OCI-LY7 (cell line): ENCODE measurements around the gene F7. TPM values are rescaled to one million over a fixed set of nuclear protein-coding genes. Genes with fewer than 3 reads are reported as not detected.

Experiments used
- BruUV-seq: library from RNA; stranded (reverse); fragments of 400-500 nt; replicated peaks from 2 replicates; lab custom pipeline; 2021; lab: Mats Ljungman, UMichigan
- CTCF ChIA-PET: fragments of 300-600 bp; sonication (Branson Sonifier 250); formaldehyde crosslinking; loops from one replicate; lab custom pipeline; 2022; ENCODE audit warnings: antibody characterized with exemption; ENCODE audit not compliant: unreplicated experiment; lab: Charles Lee
- POLR2A ChIA-PET: fragments of 300-600 bp; sonication (Branson Sonifier 250); formaldehyde crosslinking; loops from one replicate; lab custom pipeline; 2022; ENCODE audit warnings: antibody characterized with exemption; lab: Charles Lee
- DNase-seq: peaks from one replicate; pipeline ENCODE4 v3.0.0-alpha.2; 2015; ENCODE audit warnings: low spot score
- H2AFZ ChIP-seq: fragments of 200-600 bp; sonication (generic), shearing (Covaris generic); 2 replicates; pipeline ENCODE4 v1.6.1; 2014; ENCODE audit warnings: mild to moderate bottlenecking, antibody characterized with exemption, low read length, moderate library complexity
- H3K27ac ChIP-seq: fragments of 200-600 bp; sonication (generic); 2 replicates; pipeline ENCODE4 v1.5.1; 2014; ENCODE audit warnings: mixed run types, low read depth, mild to moderate bottlenecking, moderate library complexity, low read length, inconsistent platforms; ENCODE audit not compliant: poor library complexity, severe bottlenecking
- H3K36me3 ChIP-seq: fragments of 200-600 bp; sonication (generic); 2 replicates; pipeline ENCODE4 v1.6.1; 2014; ENCODE audit warnings: mild to moderate bottlenecking, antibody characterized with exemption, low read length, moderate library complexity, mixed read lengths; ENCODE audit not compliant: insufficient read depth
- H3K4me1 ChIP-seq: fragments of 200-600 bp; sonication (generic); 2 replicates; pipeline ENCODE4 v1.5.1; 2014; ENCODE audit warnings: mild to moderate bottlenecking, low read length; ENCODE audit not compliant: insufficient read depth, poor library complexity, severe bottlenecking
- H3K4me2 ChIP-seq: fragments of 200-600 bp; sonication (generic); 2 replicates; pipeline ENCODE4 v1.6.1; 2014; ENCODE audit warnings: mild to moderate bottlenecking, low read length
- H3K4me3 ChIP-seq: fragments of 200-600 bp; sonication (generic); 2 replicates; pipeline ENCODE4 v1.5.1; 2014; ENCODE audit warnings: mild to moderate bottlenecking, low read depth, low read length; ENCODE audit not compliant: poor library complexity, severe bottlenecking
- H3K79me2 ChIP-seq: fragments of 200-600 bp; sonication (generic); 2 replicates; pipeline ENCODE4 v1.6.1; 2016; ENCODE audit warnings: low read depth, mild to moderate bottlenecking, low read length, moderate library complexity, mixed read lengths; ENCODE audit not compliant: insufficient read depth
- H3K9me2 ChIP-seq: fragments of 200-600 bp; sonication (generic); 2 replicates; pipeline ENCODE4 v1.6.1; 2016; ENCODE audit warnings: mild to moderate bottlenecking, low read length, mixed read lengths; ENCODE audit not compliant: insufficient read depth
- H3K9me3 ChIP-seq: fragments of 200-600 bp; sonication (generic); 2 replicates; pipeline ENCODE4 v1.6.1; 2014; ENCODE audit warnings: mild to moderate bottlenecking, mixed run types, low read length, mixed read lengths
- H4K20me1 ChIP-seq: fragments of 200-600 bp; sonication (generic); 2 replicates; pipeline ENCODE4 v1.6.1; 2014; ENCODE audit warnings: mild to moderate bottlenecking, antibody characterized with exemption, low read length, moderate library complexity, mixed read lengths; ENCODE audit not compliant: insufficient read depth
- EZH2phosphoT487 ChIP-seq: fragments of 200-600 bp; sonication (generic); IDR thresholded peaks from 2 replicates; pipeline ENCODE4 v1.6.1; 2018; ENCODE audit warnings: low read depth, borderline replicate concordance, mild to moderate bottlenecking, mixed run types, antibody characterized with exemption, low read length, moderate library complexity, mixed read lengths
- intact Hi-C: fragments of 100-400 bp; cut with micrococcal nuclease; formaldehyde crosslinking; loops from one replicate; pipeline ENCODE4 v1.10.0; 2022; ENCODE audit not compliant: unreplicated experiment
- total RNA-seq, 2 experiments: library from RNA; depleted of rRNA in 1 of 2; stranded (reverse); fragments of >200 nt in 1 of 2; shearing (Covaris generic) in 1 of 2; gene quantifications; 2 replicates each; pipeline ENCODE4 v1.2.3, GENCODE V29; 2014 to 2022
- TF ChIP-seq, protein P1 (sequence below): fragments of 200-600 bp; sonication (generic); conservative IDR thresholded peaks from 2 replicates; pipeline ENCODE4 v1.5.1; 2014; ENCODE audit warnings: mild to moderate bottlenecking, antibody characterized with exemption, low read length, moderate library complexity, mixed read lengths

F7 gene
- total RNA-seq, 2 experiments from 2014 or later = not detected

DNA sequence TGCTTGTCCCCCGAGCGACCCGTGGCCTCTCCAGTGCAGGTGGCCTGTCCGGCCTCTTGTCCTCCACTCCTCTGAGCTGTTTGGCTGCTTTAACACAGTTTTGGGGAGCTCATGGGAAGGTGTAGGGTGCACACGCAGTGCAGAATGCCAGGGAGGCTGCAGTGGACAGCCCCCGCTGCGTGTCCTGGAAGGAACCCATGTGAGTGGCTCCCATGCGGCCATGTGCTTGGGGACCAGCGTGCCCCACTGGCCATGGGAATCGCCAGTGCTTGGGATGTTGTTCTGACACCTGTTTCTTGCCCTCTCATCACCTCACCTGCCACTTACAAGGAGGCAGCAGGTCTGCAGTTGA is 22.6 kb upstream of the F7 start:
- intact Hi-C loops = no loop called here
- TF ChIP-seq, protein P1, sequence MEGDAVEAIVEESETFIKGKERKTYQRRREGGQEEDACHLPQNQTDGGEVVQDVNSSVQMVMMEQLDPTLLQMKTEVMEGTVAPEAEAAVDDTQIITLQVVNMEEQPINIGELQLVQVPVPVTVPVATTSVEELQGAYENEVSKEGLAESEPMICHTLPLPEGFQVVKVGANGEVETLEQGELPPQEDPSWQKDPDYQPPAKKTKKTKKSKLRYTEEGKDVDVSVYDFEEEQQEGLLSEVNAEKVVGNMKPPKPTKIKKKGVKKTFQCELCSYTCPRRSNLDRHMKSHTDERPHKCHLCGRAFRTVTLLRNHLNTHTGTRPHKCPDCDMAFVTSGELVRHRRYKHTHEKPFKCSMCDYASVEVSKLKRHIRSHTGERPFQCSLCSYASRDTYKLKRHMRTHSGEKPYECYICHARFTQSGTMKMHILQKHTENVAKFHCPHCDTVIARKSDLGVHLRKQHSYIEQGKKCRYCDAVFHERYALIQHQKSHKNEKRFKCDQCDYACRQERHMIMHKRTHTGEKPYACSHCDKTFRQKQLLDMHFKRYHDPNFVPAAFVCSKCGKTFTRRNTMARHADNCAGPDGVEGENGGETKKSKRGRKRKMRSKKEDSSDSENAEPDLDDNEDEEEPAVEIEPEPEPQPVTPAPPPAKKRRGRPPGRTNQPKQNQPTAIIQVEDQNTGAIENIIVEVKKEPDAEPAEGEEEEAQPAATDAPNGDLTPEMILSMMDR = no peak
- TF ChIP-seq EZH2phosphoT487 = no peak
- H4K20me1 ChIP-seq = no peaks in the 10 kb centered on the region
- ChIA-PET POLR2A (no interaction called here), CTCF (no interaction called here)
- H3K79me2 ChIP-seq = no peaks in the 10 kb centered on the region
- no TSS peak for BruUV-seq
- no peaks in the 10 kb centered on the region for H3K4me1 ChIP-seq
- no peak overlapping the region for H3K4me2 ChIP-seq
- H3K36me3 ChIP-seq = no peaks in the 10 kb centered on the region
- H3K9me2 ChIP-seq = no peaks in the 10 kb centered on the region
- DNase-seq = no peak
- no peaks in the 10 kb centered on the region for H3K9me3 ChIP-seq
- no peak overlapping the region for H2AFZ ChIP-seq
- H3K4me3 ChIP-seq = no peak overlapping the region
- H3K27ac ChIP-seq = no peak overlapping the region

DNA sequence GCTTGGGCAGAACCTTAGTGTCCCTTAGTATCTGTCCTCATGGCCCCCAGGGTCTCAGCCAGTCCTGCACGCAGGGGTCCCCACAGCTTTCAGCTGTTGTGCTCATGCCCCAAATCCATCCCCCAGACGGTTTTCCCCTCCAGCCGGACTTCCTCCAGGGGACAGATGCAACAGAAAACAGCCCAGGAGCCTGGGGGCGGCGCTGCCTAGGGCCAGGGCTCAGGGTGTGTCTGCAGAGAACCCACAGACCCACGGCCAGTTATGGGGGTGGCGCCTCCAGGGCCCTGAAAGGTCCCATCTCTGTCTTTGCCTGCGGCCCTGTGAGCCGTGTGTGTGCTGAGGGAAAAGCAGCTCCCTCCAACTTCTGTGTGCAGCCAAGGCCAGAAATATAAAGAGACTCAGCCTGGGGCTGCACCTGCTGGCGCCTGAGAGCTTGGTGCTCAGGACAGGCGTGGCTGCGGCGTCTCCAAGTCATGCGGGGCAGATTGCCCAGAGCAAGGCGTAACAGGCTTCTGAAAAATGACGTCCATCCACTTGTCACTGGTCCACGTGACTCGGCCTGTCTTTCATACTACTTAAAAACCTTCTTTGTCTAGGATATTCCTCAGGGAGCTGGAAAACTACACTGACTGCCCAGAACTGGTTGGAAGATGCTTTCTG is 22.1 kb upstream of the F7 start:
- no peak overlapping the region for H3K4me2 ChIP-seq
- ChIA-PET CTCF (no interaction called here), POLR2A (interaction anchor here (0.7 kb wide), 1 partner anchor 11 kb away, joined by 3 read pairs; no protein-coding TSS in a partner anchor)
- H3K27ac ChIP-seq = no peak overlapping the region
- H3K79me2 ChIP-seq = no peaks in the 10 kb centered on the region
- no peak overlapping the region for H2AFZ ChIP-seq
- no peaks in the 10 kb centered on the region for H4K20me1 ChIP-seq
- H3K36me3 ChIP-seq = no peaks in the 10 kb centered on the region
- no peaks in the 10 kb centered on the region for H3K4me1 ChIP-seq
- intact Hi-C loops = no loop called here
- no peak for DNase-seq
- no peak for TF ChIP-seq EZH2phosphoT487
- TF ChIP-seq, protein P1 = no peak
- BruUV-seq = no TSS peak
- no peak overlapping the region for H3K4me3 ChIP-seq
- no peaks in the 10 kb centered on the region for H3K9me3 ChIP-seq
- no peaks in the 10 kb centered on the region for H3K9me2 ChIP-seq
